Measurements from ENCODE around the gene TMEM179. TPM values are rescaled to one million over a fixed set of nuclear protein-coding genes. Genes with fewer than 3 reads are reported as not detected.

Gene TMEM179
- total and polyA plus RNA-seq, 2 of the 13 experiments (the other 11 are each of a cell fraction or from before 2014, with no cell fraction given), result not detected

DNA sequence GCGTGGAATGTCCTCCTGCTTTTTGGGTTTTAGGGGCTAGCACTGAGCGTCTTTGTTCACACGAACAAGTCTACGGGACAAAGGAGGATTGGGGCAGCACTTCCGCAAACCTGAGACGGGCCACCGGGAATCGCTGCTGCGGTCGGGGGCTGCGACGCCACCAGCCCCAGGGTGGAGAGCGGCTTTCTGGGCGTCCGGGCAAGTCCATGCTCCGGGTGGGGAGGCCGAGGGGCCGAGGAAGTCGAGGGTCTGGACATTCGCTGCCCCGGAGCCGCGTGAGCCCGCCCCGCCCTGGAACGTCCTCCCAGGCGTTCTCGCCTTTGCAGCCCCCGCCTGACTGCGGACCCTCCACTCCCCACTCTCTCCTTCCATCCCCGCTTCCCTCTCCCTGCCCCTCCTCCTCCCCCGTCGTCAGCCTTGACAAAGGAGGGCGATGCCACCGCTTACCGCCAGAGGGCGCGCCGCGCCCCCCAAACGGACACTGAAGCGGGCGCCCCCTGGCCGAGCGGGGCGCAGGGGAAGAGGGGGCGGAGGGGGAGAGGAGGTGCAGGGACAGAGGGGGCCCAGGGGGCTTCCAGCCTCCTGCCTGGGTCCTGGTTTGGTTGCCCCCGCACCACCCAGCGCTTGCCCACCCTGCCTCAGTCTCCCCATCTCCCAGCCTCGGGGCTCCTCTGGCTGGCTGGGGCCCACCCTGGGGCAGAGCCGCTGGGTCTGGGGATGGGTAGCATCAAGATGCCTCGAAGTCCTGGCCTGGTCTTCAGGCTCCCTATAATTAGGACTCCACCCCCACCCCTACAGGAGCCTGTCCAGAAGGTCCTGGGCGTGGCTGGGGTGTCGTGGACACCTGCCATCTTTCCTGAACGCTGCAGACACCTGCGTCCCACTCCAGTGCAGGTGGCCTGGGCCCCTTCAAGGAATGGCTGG is 45.7 kb upstream of the TMEM179 start (continued):
- TF ChIP-seq, protein P1, sequence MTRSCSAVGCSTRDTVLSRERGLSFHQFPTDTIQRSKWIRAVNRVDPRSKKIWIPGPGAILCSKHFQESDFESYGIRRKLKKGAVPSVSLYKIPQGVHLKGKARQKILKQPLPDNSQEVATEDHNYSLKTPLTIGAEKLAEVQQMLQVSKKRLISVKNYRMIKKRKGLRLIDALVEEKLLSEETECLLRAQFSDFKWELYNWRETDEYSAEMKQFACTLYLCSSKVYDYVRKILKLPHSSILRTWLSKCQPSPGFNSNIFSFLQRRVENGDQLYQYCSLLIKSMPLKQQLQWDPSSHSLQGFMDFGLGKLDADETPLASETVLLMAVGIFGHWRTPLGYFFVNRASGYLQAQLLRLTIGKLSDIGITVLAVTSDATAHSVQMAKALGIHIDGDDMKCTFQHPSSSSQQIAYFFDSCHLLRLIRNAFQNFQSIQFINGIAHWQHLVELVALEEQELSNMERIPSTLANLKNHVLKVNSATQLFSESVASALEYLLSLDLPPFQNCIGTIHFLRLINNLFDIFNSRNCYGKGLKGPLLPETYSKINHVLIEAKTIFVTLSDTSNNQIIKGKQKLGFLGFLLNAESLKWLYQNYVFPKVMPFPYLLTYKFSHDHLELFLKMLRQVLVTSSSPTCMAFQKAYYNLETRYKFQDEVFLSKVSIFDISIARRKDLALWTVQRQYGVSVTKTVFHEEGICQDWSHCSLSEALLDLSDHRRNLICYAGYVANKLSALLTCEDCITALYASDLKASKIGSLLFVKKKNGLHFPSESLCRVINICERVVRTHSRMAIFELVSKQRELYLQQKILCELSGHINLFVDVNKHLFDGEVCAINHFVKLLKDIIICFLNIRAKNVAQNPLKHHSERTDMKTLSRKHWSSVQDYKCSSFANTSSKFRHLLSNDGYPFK (CRISPR knock-in tag; IDR thresholded peaks at IDR 0.05; ENCODE audit: borderline replicate concordance), result peak; percentile 21; the same call in 1 of the 2 replicates
- no peak for TF ChIP-seq PHF20 (CRISPR knock-in tag; IDR thresholded peaks at IDR 0.05)
- peak; percentile 48; the same call in 1 of the 2 replicates for TF ChIP-seq ZNF772 (CRISPR knock-in tag; IDR thresholded peaks at IDR 0.05)
- TF ChIP-seq SMAD1 (CRISPR knock-in tag; IDR thresholded peaks at IDR 0.05; ENCODE audit: borderline replicate concordance, low read depth), result no peak
- TF ChIP-seq, protein P2, sequence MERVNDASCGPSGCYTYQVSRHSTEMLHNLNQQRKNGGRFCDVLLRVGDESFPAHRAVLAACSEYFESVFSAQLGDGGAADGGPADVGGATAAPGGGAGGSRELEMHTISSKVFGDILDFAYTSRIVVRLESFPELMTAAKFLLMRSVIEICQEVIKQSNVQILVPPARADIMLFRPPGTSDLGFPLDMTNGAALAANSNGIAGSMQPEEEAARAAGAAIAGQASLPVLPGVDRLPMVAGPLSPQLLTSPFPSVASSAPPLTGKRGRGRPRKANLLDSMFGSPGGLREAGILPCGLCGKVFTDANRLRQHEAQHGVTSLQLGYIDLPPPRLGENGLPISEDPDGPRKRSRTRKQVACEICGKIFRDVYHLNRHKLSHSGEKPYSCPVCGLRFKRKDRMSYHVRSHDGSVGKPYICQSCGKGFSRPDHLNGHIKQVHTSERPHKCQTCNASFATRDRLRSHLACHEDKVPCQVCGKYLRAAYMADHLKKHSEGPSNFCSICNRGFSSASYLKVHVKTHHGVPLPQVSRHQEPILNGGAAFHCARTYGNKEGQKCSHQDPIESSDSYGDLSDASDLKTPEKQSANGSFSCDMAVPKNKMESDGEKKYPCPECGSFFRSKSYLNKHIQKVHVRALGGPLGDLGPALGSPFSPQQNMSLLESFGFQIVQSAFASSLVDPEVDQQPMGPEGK (CRISPR knock-in tag; IDR thresholded peaks at IDR 0.05), result peak; percentile 82
- 0 out of 2 replicates have a peak, but pooled peaks have one; percentile 51 for TF ChIP-seq IRF2 (CRISPR knock-in tag; IDR thresholded peaks at IDR 0.05)
- peak; percentile 38; the same call in 1 of the 2 replicates for TF ChIP-seq MYC (CRISPR knock-in tag; IDR thresholded peaks at IDR 0.05; ENCODE audit: borderline replicate concordance)
- TF ChIP-seq ZFP36L2 (CRISPR knock-in tag; IDR thresholded peaks at IDR 0.05), result no peak
- TF ChIP-seq, protein P3, sequence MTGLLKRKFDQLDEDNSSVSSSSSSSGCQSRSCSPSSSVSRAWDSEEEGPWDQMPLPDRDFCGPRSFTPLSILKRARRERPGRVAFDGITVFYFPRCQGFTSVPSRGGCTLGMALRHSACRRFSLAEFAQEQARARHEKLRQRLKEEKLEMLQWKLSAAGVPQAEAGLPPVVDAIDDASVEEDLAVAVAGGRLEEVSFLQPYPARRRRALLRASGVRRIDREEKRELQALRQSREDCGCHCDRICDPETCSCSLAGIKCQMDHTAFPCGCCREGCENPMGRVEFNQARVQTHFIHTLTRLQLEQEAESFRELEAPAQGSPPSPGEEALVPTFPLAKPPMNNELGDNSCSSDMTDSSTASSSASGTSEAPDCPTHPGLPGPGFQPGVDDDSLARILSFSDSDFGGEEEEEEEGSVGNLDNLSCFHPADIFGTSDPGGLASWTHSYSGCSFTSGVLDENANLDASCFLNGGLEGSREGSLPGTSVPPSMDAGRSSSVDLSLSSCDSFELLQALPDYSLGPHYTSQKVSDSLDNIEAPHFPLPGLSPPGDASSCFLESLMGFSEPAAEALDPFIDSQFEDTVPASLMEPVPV (CRISPR knock-in tag; IDR thresholded peaks at IDR 0.05), result 0 out of 2 replicates have a peak, but pooled peaks have one; percentile 35
- TF ChIP-seq, protein P4, sequence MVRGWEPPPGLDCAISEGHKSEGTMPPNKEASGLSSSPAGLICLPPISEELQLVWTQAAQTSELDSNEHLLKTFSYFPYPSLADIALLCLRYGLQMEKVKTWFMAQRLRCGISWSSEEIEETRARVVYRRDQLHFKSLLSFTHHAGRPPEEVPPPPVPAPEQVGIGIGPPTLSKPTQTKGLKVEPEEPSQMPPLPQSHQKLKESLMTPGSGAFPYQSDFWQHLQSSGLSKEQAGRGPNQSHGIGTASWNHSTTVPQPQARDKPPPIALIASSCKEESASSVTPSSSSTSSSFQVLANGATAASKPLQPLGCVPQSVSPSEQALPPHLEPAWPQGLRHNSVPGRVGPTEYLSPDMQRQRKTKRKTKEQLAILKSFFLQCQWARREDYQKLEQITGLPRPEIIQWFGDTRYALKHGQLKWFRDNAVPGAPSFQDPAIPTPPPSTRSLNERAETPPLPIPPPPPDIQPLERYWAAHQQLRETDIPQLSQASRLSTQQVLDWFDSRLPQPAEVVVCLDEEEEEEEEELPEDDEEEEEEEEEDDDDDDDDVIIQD (CRISPR knock-in tag; IDR thresholded peaks at IDR 0.05; ENCODE audit: low read depth), result 0 out of 2 replicates have a peak, but pooled peaks have one; percentile 25
- 0 out of 2 replicates have a peak, but pooled peaks have one; percentile 41 for TF ChIP-seq ZFP41 (CRISPR knock-in tag; IDR thresholded peaks at IDR 0.05; ENCODE audit: borderline replicate concordance)
- TF ChIP-seq, protein P5, sequence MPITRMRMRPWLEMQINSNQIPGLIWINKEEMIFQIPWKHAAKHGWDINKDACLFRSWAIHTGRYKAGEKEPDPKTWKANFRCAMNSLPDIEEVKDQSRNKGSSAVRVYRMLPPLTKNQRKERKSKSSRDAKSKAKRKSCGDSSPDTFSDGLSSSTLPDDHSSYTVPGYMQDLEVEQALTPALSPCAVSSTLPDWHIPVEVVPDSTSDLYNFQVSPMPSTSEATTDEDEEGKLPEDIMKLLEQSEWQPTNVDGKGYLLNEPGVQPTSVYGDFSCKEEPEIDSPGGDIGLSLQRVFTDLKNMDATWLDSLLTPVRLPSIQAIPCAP (CRISPR knock-in tag; IDR thresholded peaks at IDR 0.05; ENCODE audit: low read depth), result no peak
- no peak for TF ChIP-seq ARNT (IDR thresholded peaks at IDR 0.05)
- TF ChIP-seq, protein P6, sequence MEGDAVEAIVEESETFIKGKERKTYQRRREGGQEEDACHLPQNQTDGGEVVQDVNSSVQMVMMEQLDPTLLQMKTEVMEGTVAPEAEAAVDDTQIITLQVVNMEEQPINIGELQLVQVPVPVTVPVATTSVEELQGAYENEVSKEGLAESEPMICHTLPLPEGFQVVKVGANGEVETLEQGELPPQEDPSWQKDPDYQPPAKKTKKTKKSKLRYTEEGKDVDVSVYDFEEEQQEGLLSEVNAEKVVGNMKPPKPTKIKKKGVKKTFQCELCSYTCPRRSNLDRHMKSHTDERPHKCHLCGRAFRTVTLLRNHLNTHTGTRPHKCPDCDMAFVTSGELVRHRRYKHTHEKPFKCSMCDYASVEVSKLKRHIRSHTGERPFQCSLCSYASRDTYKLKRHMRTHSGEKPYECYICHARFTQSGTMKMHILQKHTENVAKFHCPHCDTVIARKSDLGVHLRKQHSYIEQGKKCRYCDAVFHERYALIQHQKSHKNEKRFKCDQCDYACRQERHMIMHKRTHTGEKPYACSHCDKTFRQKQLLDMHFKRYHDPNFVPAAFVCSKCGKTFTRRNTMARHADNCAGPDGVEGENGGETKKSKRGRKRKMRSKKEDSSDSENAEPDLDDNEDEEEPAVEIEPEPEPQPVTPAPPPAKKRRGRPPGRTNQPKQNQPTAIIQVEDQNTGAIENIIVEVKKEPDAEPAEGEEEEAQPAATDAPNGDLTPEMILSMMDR (CRISPR knock-in tag; IDR thresholded peaks at IDR 0.05), result peak; percentile 99
- TF ChIP-seq, protein P7, sequence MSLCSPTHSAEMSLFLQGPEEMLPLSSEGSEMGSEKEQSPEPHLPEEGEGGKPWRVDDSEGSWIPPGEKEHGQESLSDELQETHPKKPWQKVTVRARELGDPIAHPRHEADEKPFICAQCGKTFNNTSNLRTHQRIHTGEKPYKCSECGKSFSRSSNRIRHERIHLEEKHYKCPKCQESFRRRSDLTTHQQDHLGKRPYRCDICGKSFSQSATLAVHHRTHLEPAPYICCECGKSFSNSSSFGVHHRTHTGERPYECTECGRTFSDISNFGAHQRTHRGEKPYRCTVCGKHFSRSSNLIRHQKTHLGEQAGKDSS (CRISPR knock-in tag; IDR thresholded peaks at IDR 0.05; ENCODE audit: borderline replicate concordance, low read depth), result peak; percentile 55; the same call in 1 of the 2 replicates

Data from HepG2 (cell line).